HepG2 (cell line): ENCODE data around the gene TRMT1. TPM values are rescaled to one million over a fixed set of nuclear protein-coding genes. Genes with fewer than 3 reads are reported as not detected.
A peak's percentile ranks its signal among the peaks of the same experiment; 100 is the strongest.

ENCODE experiments used
- CC2D1A ChIP-seq: sonication (generic); formaldehyde crosslinking; IDR thresholded peaks from 2 replicates; pipeline ENCODE4 v1.8.1; 2023; ENCODE audit warnings: mild to moderate bottlenecking, missing genetic modification reagents
- CENPT ChIP-seq: sonication (generic); formaldehyde crosslinking; IDR thresholded peaks from 2 replicates; pipeline ENCODE4 v1.8.0; 2022; ENCODE audit warnings: low read depth, mild to moderate bottlenecking, moderate library complexity, missing genetic modification reagents
- DMAP1 ChIP-seq: IDR thresholded peaks from 2 replicates; pipeline ENCODE4 v1.6.1; 2016
- EP300 ChIP-seq, 3 experiments: sonication (generic) in 1 of 3; formaldehyde crosslinking in 1 of 3; IDR thresholded peaks; 2 replicates each; pipeline versions ENCODE4 v1.5.1 to v1.6.1; 2011 to 2020; ENCODE audit warnings: low read depth in 2 of 3, low read length in 2 of 3, borderline replicate concordance in 1 of 3, improper control_type of control experiment in 1 of 3, mild to moderate bottlenecking in 1 of 3, missing genetic modification reagents in 1 of 3, moderate library complexity in 1 of 3
- FOXA1 ChIP-seq, 2 experiments: fragments of 450-650 bp in 1 of 2; sonication (generic) in 1 of 2; formaldehyde crosslinking in 1 of 2; IDR thresholded peaks; 2 replicates each; pipeline versions ENCODE4 v1.4.0 to v1.6.1; 2016 to 2020; ENCODE audit warnings: missing genetic modification reagents in 1 of 2
- FOXC1 ChIP-seq: sonication (generic); formaldehyde crosslinking; IDR thresholded peaks from 2 replicates; pipeline ENCODE4 v1.8.0; 2022; ENCODE audit warnings: mild to moderate bottlenecking, missing genetic modification reagents, borderline replicate concordance
- KAT2B ChIP-seq: fragments of 150-350 bp; IDR thresholded peaks from 2 replicates; pipeline ENCODE4 v1.6.1; 2014; ENCODE audit warnings: low read depth, low read length, borderline replicate concordance
- KDM2A ChIP-seq: sonication (generic); formaldehyde crosslinking; IDR thresholded peaks from 2 replicates; pipeline ENCODE4 v1.4.0; 2020; ENCODE audit warnings: low read depth, missing genetic modification reagents, borderline replicate concordance
- KMT2A ChIP-seq: sonication (generic); formaldehyde crosslinking; IDR thresholded peaks from 2 replicates; pipeline ENCODE4 v1.4.0; 2020; ENCODE audit warnings: missing genetic modification reagents
- LCORL ChIP-seq, 2 experiments: fragments of 450-650 bp in 1 of 2; sonication (generic) in 1 of 2; formaldehyde crosslinking in 1 of 2; IDR thresholded peaks; 2 replicates each; pipeline versions ENCODE4 v1.5.0 to v1.6.1; 2017 to 2020; ENCODE audit warnings: antibody characterized with exemption in 1 of 2, missing genetic modification reagents in 1 of 2
- NCOA2 ChIP-seq: sonication (generic); formaldehyde crosslinking; IDR thresholded peaks from 2 replicates; pipeline ENCODE4 v1.8.0; 2022; ENCODE audit warnings: inconsistent platforms
- RARA ChIP-seq: IDR thresholded peaks from 2 replicates; pipeline ENCODE4 v1.6.1; 2016; ENCODE audit warnings: missing genetic modification reagents, missing compliant biosample characterization
- SATB2 ChIP-seq: sonication (generic); formaldehyde crosslinking; IDR thresholded peaks from 2 replicates; pipeline ENCODE4 v1.5.0; 2020; ENCODE audit warnings: missing genetic modification reagents
- SPEN ChIP-seq: sonication (generic); formaldehyde crosslinking; IDR thresholded peaks from 2 replicates; pipeline ENCODE4 v1.5.1; 2020; ENCODE audit warnings: low read depth, mild to moderate bottlenecking, missing genetic modification reagents
- SRSF1 ChIP-seq: fragments of 200-400 bp; formaldehyde crosslinking; optimal IDR thresholded peaks from 2 replicates; pipeline ENCODE3; 2017; ENCODE audit warnings: mild to moderate bottlenecking, low read depth, low read length, moderate library complexity
- YY1 ChIP-seq: IDR thresholded peaks from 2 replicates; pipeline ENCODE4 v1.6.1; 2011; ENCODE audit warnings: low read length, low read depth, moderate library complexity, mild to moderate bottlenecking; ENCODE audit not compliant: insufficient read depth, insufficient replicate concordance
- ZKSCAN8 ChIP-seq: IDR thresholded peaks from 2 replicates; pipeline ENCODE4 v1.6.1; 2016; ENCODE audit warnings: borderline replicate concordance, missing genetic modification reagents, missing compliant biosample characterization
- ZNF367 ChIP-seq: sonication (generic); formaldehyde crosslinking; IDR thresholded peaks from 2 replicates; pipeline ENCODE4 v1.4.0; 2020; ENCODE audit warnings: missing genetic modification reagents, borderline replicate concordance
- ZNF589 ChIP-seq: sonication (generic); formaldehyde crosslinking; conservative IDR thresholded peaks from 2 replicates; pipeline ENCODE4 v1.8.0; 2022; ENCODE audit warnings: mild to moderate bottlenecking, moderate library complexity, missing genetic modification reagents
- ZNF614 ChIP-seq: IDR thresholded peaks from 2 replicates; pipeline ENCODE4 v1.6.1; 2018; ENCODE audit warnings: missing biosample characterization, missing genetic modification reagents, inconsistent platforms, borderline replicate concordance
- ZNF746 ChIP-seq: sonication (generic); formaldehyde crosslinking; IDR thresholded peaks from 2 replicates; pipeline ENCODE4 v1.8.0; 2022; ENCODE audit warnings: mild to moderate bottlenecking, missing genetic modification reagents
- ZNF766 ChIP-seq: sonication (generic); formaldehyde crosslinking; IDR thresholded peaks from 2 replicates; pipeline ENCODE4 v1.5.0; 2020; ENCODE audit warnings: missing genetic modification reagents, borderline replicate concordance
- polyA plus RNA-seq, 8 experiments: library from polyadenylated mRNA; depleted of rRNA in 3 of 8; stranded (reverse) in 7 of 8; unstranded in 1 of 8; fragments of >200 nt; fragmentation: Illumina TruSeq in 4 of 8; extraction: Trizol in 4 of 8; gene quantifications; 2 replicates each; pipeline versions ENCODE4 v1.2.1 to v1.2.3, GENCODE V29; 2011 to 2016; ENCODE audit warnings: low read depth in 4 of 8, missing spikeins in 1 of 8, mixed read lengths in 1 of 8; ENCODE audit not compliant: insufficient read depth in 1 of 8
- total RNA-seq, 5 experiments: library from RNA; depleted of rRNA; stranded (reverse); fragments of >200 nt; fragmentation: Illumina TruSeq; extraction: Trizol; gene quantifications; 2 replicates each; pipeline ENCODE4 v1.2.3, GENCODE V29; 2016; ENCODE audit warnings: low read depth in 1 of 5
- TF ChIP-seq, protein P1 (sequence below): sonication (generic); formaldehyde crosslinking; IDR thresholded peaks from 2 replicates; pipeline ENCODE4 v1.4.0; 2020; ENCODE audit warnings: missing genetic modification reagents, borderline replicate concordance
- TF ChIP-seq, protein P2 (sequence below): sonication (generic); formaldehyde crosslinking; IDR thresholded peaks from 2 replicates; pipeline ENCODE4 v1.4.0; 2020; ENCODE audit warnings: missing genetic modification reagents, mild to moderate bottlenecking, borderline replicate concordance
- TF ChIP-seq, protein P3 (sequence below): sonication (generic); formaldehyde crosslinking; IDR thresholded peaks from 2 replicates; pipeline ENCODE4 v1.8.0; 2022; ENCODE audit warnings: missing genetic modification reagents, low read depth, mild to moderate bottlenecking, borderline replicate concordance
- TF ChIP-seq, protein P4 (sequence below): sonication (generic); formaldehyde crosslinking; IDR thresholded peaks from 2 replicates; pipeline ENCODE4 v1.5.0; 2020; ENCODE audit warnings: mild to moderate bottlenecking, low read depth, missing genetic modification reagents, borderline replicate concordance

TRMT1 gene
- total and polyA plus RNA-seq, 2 of the 13 experiments (the other 11 are each of a cell fraction or from before 2014, with no cell fraction given): 35.5 to 44.1 TPM

DNA sequence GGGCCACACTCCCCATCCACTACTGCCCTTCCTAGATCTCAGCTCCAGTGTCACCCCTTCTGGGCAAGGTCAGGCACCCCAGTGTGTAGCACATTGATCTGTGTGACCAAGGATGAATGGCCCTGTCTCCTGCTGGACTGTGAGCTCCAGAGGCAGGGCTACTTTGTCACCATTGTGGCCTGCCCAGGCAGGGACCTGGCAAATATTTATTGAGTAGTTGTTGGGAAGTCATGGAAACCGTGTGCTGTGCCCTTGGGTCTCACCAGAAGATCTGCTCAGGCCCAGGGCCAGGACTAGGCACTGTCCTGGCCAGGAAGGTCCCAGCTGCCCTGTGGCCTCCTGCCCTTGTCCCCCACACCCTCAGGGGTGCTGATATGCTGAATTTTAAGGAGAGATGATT lies 12.0 kb upstream of the TRMT1 start (continued):
- TF ChIP-seq, protein P1, sequence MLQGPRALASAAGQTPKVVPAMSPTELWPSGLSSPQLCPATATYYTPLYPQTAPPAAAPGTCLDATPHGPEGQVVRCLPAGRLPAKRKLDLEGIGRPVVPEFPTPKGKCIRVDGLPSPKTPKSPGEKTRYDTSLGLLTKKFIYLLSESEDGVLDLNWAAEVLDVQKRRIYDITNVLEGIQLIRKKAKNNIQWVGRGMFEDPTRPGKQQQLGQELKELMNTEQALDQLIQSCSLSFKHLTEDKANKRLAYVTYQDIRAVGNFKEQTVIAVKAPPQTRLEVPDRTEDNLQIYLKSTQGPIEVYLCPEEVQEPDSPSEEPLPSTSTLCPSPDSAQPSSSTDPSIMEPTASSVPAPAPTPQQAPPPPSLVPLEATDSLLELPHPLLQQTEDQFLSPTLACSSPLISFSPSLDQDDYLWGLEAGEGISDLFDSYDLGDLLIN (CRISPR knock-in tag): no peak
- 0 out of 2 replicates have a peak, but pooled peaks have one; percentile 33 for TF ChIP-seq FOXC1 (CRISPR knock-in tag)
- TF ChIP-seq KAT2B: peak; percentile 53; the same call in 1 of the 2 replicates
- peak; percentile 49 for TF ChIP-seq YY1
- no peak for TF ChIP-seq ZNF746
- no peak for TF ChIP-seq SATB2 (CRISPR knock-in tag)
- peak; percentile 74 for TF ChIP-seq SPEN (CRISPR knock-in tag)
- TF ChIP-seq, protein P2, sequence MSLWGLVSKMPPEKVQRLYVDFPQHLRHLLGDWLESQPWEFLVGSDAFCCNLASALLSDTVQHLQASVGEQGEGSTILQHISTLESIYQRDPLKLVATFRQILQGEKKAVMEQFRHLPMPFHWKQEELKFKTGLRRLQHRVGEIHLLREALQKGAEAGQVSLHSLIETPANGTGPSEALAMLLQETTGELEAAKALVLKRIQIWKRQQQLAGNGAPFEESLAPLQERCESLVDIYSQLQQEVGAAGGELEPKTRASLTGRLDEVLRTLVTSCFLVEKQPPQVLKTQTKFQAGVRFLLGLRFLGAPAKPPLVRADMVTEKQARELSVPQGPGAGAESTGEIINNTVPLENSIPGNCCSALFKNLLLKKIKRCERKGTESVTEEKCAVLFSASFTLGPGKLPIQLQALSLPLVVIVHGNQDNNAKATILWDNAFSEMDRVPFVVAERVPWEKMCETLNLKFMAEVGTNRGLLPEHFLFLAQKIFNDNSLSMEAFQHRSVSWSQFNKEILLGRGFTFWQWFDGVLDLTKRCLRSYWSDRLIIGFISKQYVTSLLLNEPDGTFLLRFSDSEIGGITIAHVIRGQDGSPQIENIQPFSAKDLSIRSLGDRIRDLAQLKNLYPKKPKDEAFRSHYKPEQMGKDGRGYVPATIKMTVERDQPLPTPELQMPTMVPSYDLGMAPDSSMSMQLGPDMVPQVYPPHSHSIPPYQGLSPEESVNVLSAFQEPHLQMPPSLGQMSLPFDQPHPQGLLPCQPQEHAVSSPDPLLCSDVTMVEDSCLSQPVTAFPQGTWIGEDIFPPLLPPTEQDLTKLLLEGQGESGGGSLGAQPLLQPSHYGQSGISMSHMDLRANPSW: 0 out of 2 replicates have a peak, but pooled peaks have one; percentile 62
- no peak for TF ChIP-seq ZNF614 (CRISPR knock-in tag)
- no peak for TF ChIP-seq ZNF367 (CRISPR knock-in tag)
- TF ChIP-seq, protein P3, sequence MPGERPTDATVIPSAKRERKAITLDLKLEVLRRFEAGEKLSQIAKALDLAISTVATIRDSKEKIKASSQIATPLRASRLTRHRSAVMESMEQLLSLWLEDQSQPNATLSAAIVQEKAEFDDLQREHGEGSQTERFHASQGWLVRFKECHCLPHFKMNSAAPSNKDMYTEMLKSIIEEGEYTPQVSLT (CRISPR knock-in tag): no peak
- TF ChIP-seq ZNF589: no peak
- TF ChIP-seq, protein P4, sequence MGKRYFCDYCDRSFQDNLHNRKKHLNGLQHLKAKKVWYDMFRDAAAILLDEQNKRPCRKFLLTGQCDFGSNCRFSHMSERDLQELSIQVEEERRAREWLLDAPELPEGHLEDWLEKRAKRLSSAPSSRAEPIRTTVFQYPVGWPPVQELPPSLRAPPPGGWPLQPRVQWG: no peak
- peak; percentile 25; the same call in 1 of the 2 replicates for TF ChIP-seq KDM2A (CRISPR knock-in tag)
- no peak for TF ChIP-seq LCORL (IDR thresholded peaks at IDR 0.05)
- TF ChIP-seq LCORL (CRISPR knock-in tag; IDR thresholded peaks at IDR 0.05): peak; percentile 93
- peak; percentile 63 to 74; a peak in 2 of 4 replicates for TF ChIP-seq EP300 (IDR thresholded peaks at IDR 0.05; ENCODE audit: low read depth in 2 of 2, low read length in 2 of 2)
- TF ChIP-seq EP300 (CRISPR knock-in tag; IDR thresholded peaks at IDR 0.05; ENCODE audit: borderline replicate concordance): no peak
- peak; percentile 32; the same call in 1 of the 2 replicates for TF ChIP-seq ZKSCAN8
- peak; percentile 68 for TF ChIP-seq NCOA2 (CRISPR knock-in tag)
- TF ChIP-seq SRSF1: no peak
- TF ChIP-seq CC2D1A (CRISPR knock-in tag): no peak
- no peak for TF ChIP-seq FOXA1 (IDR thresholded peaks at IDR 0.05)
- peak; percentile 33; the same call in 1 of the 2 replicates for TF ChIP-seq FOXA1 (CRISPR knock-in tag; IDR thresholded peaks at IDR 0.05)
- TF ChIP-seq DMAP1 (CRISPR knock-in tag): no peak
- TF ChIP-seq CENPT (CRISPR knock-in tag): no peak
- TF ChIP-seq KMT2A (CRISPR knock-in tag): 0 out of 2 replicates have a peak, but pooled peaks have one; percentile 11
- no peak for TF ChIP-seq ZNF766 (CRISPR knock-in tag)
- TF ChIP-seq RARA (CRISPR knock-in tag): peak; percentile 73
